ENCODE measurements around the gene SLC6A2. TPM values are rescaled to one million over a fixed set of nuclear protein-coding genes. Genes with fewer than 3 reads are reported as not detected.

SLC6A2 gene
- total RNA-seq, 1 experiment from 2014 or later = not detected

DNA sequence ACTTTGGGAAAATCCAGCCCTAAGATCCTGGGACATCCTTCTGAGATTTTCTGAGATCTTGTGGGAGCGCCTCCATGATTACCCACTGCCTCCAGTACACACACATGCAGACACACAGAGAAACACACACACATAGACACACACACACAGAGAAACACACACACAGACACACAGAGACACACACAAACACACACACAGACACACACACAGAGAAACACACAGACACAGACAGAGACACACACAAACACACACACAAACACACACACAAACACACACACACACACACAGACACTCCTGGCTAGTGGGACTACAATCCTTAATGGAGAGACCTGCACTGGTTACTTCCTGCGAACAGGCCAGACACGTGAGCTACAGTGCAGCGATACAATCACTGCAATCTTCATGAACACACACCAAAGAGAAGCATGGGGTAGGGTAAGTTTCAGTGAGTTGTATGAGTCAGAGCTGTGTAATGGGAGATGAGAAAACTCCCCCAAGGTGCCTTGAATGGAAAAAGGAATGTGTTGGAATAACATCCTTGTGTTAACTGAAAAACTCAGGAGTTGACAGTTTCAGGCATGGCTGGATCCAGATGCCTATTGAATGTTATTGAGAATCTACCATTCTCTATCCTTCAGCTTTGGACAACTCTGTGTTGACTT, 79.5 kb downstream of the SLC6A2 start:
- no peaks in the 10 kb centered on the region for H3K79me2 ChIP-seq (ENCODE audit: low read length)
- H4K20me1 ChIP-seq (ENCODE audit: low read length) = no peaks in the 10 kb centered on the region
- no peak overlapping the region for H3K9ac ChIP-seq (ENCODE audit: low read length)
- H3K9me3 ChIP-seq (ENCODE audit: low read length) = no peaks in the 10 kb centered on the region
- no peaks in the 10 kb centered on the region for H3K36me3 ChIP-seq (ENCODE audit: low read depth, low read length)
- H2AFZ ChIP-seq (ENCODE audit: low read length) = no peak overlapping the region
- no peak for ATAC-seq
- no peak for DNase-seq
- H3K9me2 ChIP-seq (replicated peaks; ENCODE audit: low read length) = no peaks in the 10 kb centered on the region
- no peaks in the 10 kb centered on the region for H3F3A ChIP-seq (ENCODE audit: low read length, unreplicated experiment)
- ChIA-PET POLR2A (ENCODE audit: unreplicated experiment) (no interaction called here), CTCF (no interaction called here)
- H3K4me3 ChIP-seq (ENCODE audit: low read length) = no peak overlapping the region
- intact Hi-C loops (cut with micrococcal nuclease) = no loop called here
- H3K4me1 ChIP-seq (ENCODE audit: insufficient read depth, low read length) = no peaks in the 10 kb centered on the region
- no peak overlapping the region for H3K27ac ChIP-seq (ENCODE audit: low read length)
- TF ChIP-seq EZH2phosphoT487 (IDR thresholded peaks at IDR 0.05; ENCODE audit: borderline replicate concordance, low read length) (no peak), EZH2 (IDR thresholded peaks at IDR 0.05; ENCODE audit: low read length, unreplicated experiment) (no peak)
- TF ChIP-seq, protein P1, sequence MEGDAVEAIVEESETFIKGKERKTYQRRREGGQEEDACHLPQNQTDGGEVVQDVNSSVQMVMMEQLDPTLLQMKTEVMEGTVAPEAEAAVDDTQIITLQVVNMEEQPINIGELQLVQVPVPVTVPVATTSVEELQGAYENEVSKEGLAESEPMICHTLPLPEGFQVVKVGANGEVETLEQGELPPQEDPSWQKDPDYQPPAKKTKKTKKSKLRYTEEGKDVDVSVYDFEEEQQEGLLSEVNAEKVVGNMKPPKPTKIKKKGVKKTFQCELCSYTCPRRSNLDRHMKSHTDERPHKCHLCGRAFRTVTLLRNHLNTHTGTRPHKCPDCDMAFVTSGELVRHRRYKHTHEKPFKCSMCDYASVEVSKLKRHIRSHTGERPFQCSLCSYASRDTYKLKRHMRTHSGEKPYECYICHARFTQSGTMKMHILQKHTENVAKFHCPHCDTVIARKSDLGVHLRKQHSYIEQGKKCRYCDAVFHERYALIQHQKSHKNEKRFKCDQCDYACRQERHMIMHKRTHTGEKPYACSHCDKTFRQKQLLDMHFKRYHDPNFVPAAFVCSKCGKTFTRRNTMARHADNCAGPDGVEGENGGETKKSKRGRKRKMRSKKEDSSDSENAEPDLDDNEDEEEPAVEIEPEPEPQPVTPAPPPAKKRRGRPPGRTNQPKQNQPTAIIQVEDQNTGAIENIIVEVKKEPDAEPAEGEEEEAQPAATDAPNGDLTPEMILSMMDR (conservative IDR thresholded peaks at IDR 0.05; ENCODE audit: low read depth, low read length) = no peak
- peaks cover 4% of the 10 kb centered on the region; the same call in 1 of the 2 replicates for H3K27me3 ChIP-seq (ENCODE audit: low read length)
- no peak overlapping the region for H3K4me2 ChIP-seq (ENCODE audit: low read length)
- no TSS peak for BruUV-seq (replicated peaks)

DNA sequence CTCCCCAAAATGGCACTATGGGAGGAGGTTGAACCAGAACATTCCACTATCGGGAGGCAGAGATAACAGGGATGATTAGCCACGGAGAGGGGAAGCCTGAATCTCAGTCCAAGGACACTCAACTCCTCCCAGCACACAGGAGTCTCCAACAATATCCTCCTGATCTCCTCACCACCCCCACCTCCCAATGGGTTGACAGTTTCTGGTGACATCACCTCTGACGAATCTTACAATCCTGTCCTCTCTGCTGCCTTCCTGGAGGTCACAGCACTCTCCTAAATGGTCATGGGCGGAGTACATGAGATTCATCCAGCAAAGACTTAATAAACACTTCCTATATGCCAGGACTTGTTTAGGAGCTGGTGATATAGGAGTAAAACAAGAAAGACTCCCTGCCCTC, 80.9 kb downstream of the SLC6A2 start:
- Histone ChIP-seq H4K20me1 (ENCODE audit: low read length) (no peaks in the 10 kb centered on the region), H2AFZ (ENCODE audit: low read length) (no peak overlapping the region), H3K9ac (ENCODE audit: low read length) (no peak overlapping the region), H3K4me1 (ENCODE audit: insufficient read depth, low read length) (no peaks in the 10 kb centered on the region), H3K4me3 (ENCODE audit: low read length) (no peak overlapping the region), H3K9me2 (replicated peaks; ENCODE audit: low read length) (no peaks in the 10 kb centered on the region), H3K27me3 (ENCODE audit: low read length) (peaks cover 6% of the 10 kb centered on the region; the same call in 1 of the 2 replicates), H3K36me3 (ENCODE audit: low read depth, low read length) (no peaks in the 10 kb centered on the region), H3K4me2 (ENCODE audit: low read length) (no peak overlapping the region), H3K79me2 (ENCODE audit: low read length) (no peaks in the 10 kb centered on the region), H3K9me3 (ENCODE audit: low read length) (no peaks in the 10 kb centered on the region), H3K27ac (ENCODE audit: low read length) (no peak overlapping the region), H3F3A (ENCODE audit: low read length, unreplicated experiment) (no peaks in the 10 kb centered on the region)
- DNase-seq = no peak
- CTCF ChIA-PET = no interaction called here
- intact Hi-C loops (cut with micrococcal nuclease) = no loop called here
- ATAC-seq = no peak
- POLR2A ChIA-PET (ENCODE audit: unreplicated experiment) = no interaction called here
- no peak for TF ChIP-seq EZH2phosphoT487 (IDR thresholded peaks at IDR 0.05; ENCODE audit: borderline replicate concordance, low read length)
- no TSS peak for BruUV-seq (replicated peaks)

DNA sequence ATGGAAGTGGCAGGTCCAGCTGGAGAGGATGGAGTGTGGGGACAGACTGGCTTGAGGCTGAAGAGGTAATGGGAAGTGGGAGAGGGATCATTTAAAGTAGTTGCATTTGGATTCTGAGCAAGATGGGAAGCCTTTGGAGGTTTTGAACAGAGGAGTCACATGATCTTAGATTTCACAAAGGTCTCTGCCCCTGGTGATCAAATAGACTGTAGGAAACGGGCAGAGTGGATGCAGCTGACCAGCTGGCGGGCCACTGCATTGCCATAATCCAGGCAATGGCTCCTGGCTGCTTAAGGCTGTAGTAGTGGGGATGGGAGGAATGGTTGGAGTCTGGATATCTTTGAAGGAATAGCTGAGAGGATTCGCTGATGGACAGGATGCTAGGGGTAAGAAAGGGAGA, 81.5 kb downstream of the SLC6A2 start:
- Histone ChIP-seq H3K9me2 (replicated peaks; ENCODE audit: low read length) (no peaks in the 10 kb centered on the region), H3K36me3 (ENCODE audit: low read depth, low read length) (no peaks in the 10 kb centered on the region), H3K9ac (ENCODE audit: low read length) (no peak overlapping the region), H3K79me2 (ENCODE audit: low read length) (no peaks in the 10 kb centered on the region), H3F3A (ENCODE audit: low read length, unreplicated experiment) (no peaks in the 10 kb centered on the region), H3K4me1 (ENCODE audit: insufficient read depth, low read length) (no peaks in the 10 kb centered on the region), H3K9me3 (ENCODE audit: low read length) (no peaks in the 10 kb centered on the region), H3K4me2 (ENCODE audit: low read length) (no peak overlapping the region), H4K20me1 (ENCODE audit: low read length) (no peaks in the 10 kb centered on the region), H3K27me3 (ENCODE audit: low read length) (peaks cover 6% of the 10 kb centered on the region; the same call in 1 of the 2 replicates), H3K4me3 (ENCODE audit: low read length) (no peak overlapping the region), H3K27ac (ENCODE audit: low read length) (no peak overlapping the region), H2AFZ (ENCODE audit: low read length) (no peak overlapping the region)
- BruUV-seq (replicated peaks) = no TSS peak
- intact Hi-C loops (cut with micrococcal nuclease) = no loop called here
- TF ChIP-seq EZH2 (IDR thresholded peaks at IDR 0.05; ENCODE audit: low read length, unreplicated experiment) (no peak), EZH2phosphoT487 (IDR thresholded peaks at IDR 0.05; ENCODE audit: borderline replicate concordance, low read length) (no peak)
- TF ChIP-seq, protein P1 (conservative IDR thresholded peaks at IDR 0.05; ENCODE audit: low read depth, low read length) = no peak
- POLR2A ChIA-PET (ENCODE audit: unreplicated experiment) = no interaction called here
- ATAC-seq = no peak
- CTCF ChIA-PET = no interaction called here
- DNase-seq = no peak

Measured in PC-3 (cell line).